ENCODE data around the gene COX6A2. TPM values are rescaled to one million over a fixed set of nuclear protein-coding genes. Genes with fewer than 3 reads are reported as not detected.

COX6A2 gene
- total RNA-seq, 4 donors from 2014 or later = not detected

- TF ChIP-seq CTCF (IDR thresholded peaks at IDR 0.05; ENCODE audit: low read depth) = no peak
Measured at GRCh38 chr16:31420037-31420436, 8.1 kb downstream of the COX6A2 start.

DNA sequence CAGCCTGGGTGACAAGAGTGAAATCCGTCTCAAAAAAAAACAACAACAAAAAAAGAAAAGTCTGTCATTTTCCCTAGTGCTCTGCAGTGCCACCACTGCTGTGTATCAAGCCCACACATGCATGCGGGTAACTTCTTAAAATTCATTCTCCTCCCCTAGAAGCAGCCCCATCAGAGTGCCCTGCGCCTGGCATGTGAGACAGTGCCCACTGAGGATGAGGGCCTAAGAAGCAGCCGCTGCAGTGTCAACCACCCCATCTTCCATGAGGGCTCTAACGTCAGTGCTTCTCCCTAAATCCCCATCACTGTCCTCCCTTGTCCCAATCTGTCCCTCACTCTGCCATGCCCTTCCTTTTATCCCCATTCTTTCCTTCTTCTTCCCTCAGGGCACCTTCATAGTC, 10.2 kb downstream of the COX6A2 start:
- TF ChIP-seq CTCF (IDR thresholded peaks at IDR 0.05; ENCODE audit: low read depth) = no peak

- TF ChIP-seq CTCF (IDR thresholded peaks at IDR 0.05; ENCODE audit: low read depth) = no peak
Measured at GRCh38 chr16:31416371-31416770, 11.8 kb downstream of the COX6A2 start.

DNA sequence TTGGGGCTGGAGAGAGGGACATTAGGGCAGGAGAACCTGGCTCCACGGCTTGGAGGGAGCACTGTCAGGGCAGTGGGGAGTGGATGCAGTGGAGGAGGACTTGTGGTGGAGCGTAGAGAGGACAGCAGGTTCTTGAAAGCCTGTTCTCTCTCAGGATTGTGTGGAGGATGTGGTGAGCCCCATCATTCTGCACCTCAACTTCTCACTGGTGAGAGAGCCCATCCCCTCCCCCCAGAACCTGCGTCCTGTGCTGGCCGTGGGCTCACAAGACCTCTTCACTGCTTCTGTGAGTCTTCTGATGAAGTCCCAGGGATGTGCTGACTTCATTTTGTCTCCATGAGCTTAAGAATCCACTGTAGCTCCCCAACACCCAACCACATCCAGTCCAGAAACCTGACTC, 13.5 kb downstream of the COX6A2 start:
- TF ChIP-seq CTCF (IDR thresholded peaks at IDR 0.05; ENCODE audit: low read depth) = no peak

GRCh38 chr16:31413943-31414342, 14.2 kb downstream of the COX6A2 start:
- TF ChIP-seq CTCF (IDR thresholded peaks at IDR 0.05; ENCODE audit: low read depth) = no peak

DNA sequence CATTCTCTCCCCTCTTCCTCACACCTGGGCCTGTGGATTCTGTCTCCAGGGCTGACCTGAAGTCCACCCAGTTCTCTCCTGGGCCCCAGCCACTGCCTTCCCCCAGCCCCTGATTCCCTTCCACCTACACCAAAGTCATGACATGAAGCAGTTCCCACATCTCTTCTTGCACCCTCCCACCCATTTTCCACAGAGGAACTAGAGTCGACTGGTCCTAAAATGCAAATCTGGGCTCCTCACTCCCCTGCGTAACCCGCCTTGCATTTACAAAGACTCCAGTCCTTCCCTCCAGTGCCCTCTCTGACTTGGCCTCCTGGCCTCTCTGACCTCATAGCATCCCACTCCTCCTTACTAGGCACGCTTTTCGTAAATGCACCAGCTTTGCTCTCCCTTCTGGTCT, 14.8 kb downstream of the COX6A2 start:
- no peak for TF ChIP-seq CTCF (IDR thresholded peaks at IDR 0.05; ENCODE audit: low read depth)

- TF ChIP-seq CTCF (IDR thresholded peaks at IDR 0.05; ENCODE audit: low read depth) = no peak
Measured at GRCh38 chr16:31412750-31413149, 15.4 kb downstream of the COX6A2 start.

Data from subcutaneous adipose tissue (tissue), 4 donors.